Measurements from ENCODE around the gene PCBP3.

The PCBP3 gene

GRCh38 chr21:45862543-45863207 is 219.2 kb downstream of the PCBP3 start:
- DNase-seq (ENCODE audit: low read depth in 1 of 2, low spot score in 1 of 2), result no peak
- no peak for TF ChIP-seq SPI1 (IDR thresholded peaks at IDR 0.05; ENCODE audit: borderline replicate concordance, low read depth)
- TF ChIP-seq REST (IDR thresholded peaks at IDR 0.05; ENCODE audit: insufficient replicate concordance, low read depth), result no peak
- no peak for TF ChIP-seq CTCF (IDR thresholded peaks at IDR 0.05; ENCODE audit: insufficient read depth, low read length)
- no peak for TF ChIP-seq POLR2AphosphoS5 (IDR thresholded peaks at IDR 0.05; ENCODE audit: low read depth)
- TF ChIP-seq GABPA (IDR thresholded peaks at IDR 0.05; ENCODE audit: low read depth), result no peak
- no peak overlapping the region for H3K4me3 ChIP-seq (replicated peaks; ENCODE audit: insufficient read depth, low read length)
- H3K27ac ChIP-seq (replicated peaks), result no peak overlapping the region
- H3K27me3 ChIP-seq (ENCODE audit: insufficient read depth, poor library complexity, severe bottlenecking), result peaks cover 3% of the 10 kb centered on the region

GRCh38 chr21:45863267-45863666 is 219.7 kb downstream of the PCBP3 start:
- TF ChIP-seq SPI1 (IDR thresholded peaks at IDR 0.05; ENCODE audit: borderline replicate concordance, low read depth) (no peak), GABPA (IDR thresholded peaks at IDR 0.05; ENCODE audit: low read depth) (no peak)
- H3K4me3 ChIP-seq (replicated peaks; ENCODE audit: insufficient read depth, low read length), result no peak overlapping the region
- peaks cover 3% of the 10 kb centered on the region for H3K27me3 ChIP-seq (ENCODE audit: insufficient read depth, poor library complexity, severe bottlenecking)
- H3K27ac ChIP-seq (replicated peaks), result no peak overlapping the region
- DNase-seq (ENCODE audit: low read depth in 1 of 2, low spot score in 1 of 2), result no peak

GRCh38 chr21:45863751-45864150 is 220.2 kb downstream of the PCBP3 start:
- Histone ChIP-seq H3K27ac (replicated peaks) (no peak overlapping the region), H3K27me3 (ENCODE audit: insufficient read depth, poor library complexity, severe bottlenecking) (peaks cover 3% of the 10 kb centered on the region), H3K4me3 (replicated peaks; ENCODE audit: insufficient read depth, low read length) (no peak overlapping the region)
- DNase-seq (ENCODE audit: low read depth in 1 of 2, low spot score in 1 of 2), result no peak
- no peak for TF ChIP-seq REST (IDR thresholded peaks at IDR 0.05; ENCODE audit: insufficient replicate concordance, low read depth)
- no peak for TF ChIP-seq POLR2AphosphoS5 (IDR thresholded peaks at IDR 0.05; ENCODE audit: low read depth)
- TF ChIP-seq SPI1 (IDR thresholded peaks at IDR 0.05; ENCODE audit: borderline replicate concordance, low read depth), result no peak
- TF ChIP-seq CTCF (IDR thresholded peaks at IDR 0.05; ENCODE audit: insufficient read depth, low read length), result no peak
- no peak for TF ChIP-seq GABPA (IDR thresholded peaks at IDR 0.05; ENCODE audit: low read depth)

- H3K27me3 ChIP-seq (ENCODE audit: insufficient read depth, poor library complexity, severe bottlenecking), result peaks cover 3% of the 10 kb centered on the region
- H3K27ac ChIP-seq (replicated peaks), result no peak overlapping the region
- H3K4me3 ChIP-seq (replicated peaks; ENCODE audit: insufficient read depth, low read length), result no peak overlapping the region
- TF ChIP-seq REST (IDR thresholded peaks at IDR 0.05; ENCODE audit: insufficient replicate concordance, low read depth) (no peak), GABPA (IDR thresholded peaks at IDR 0.05; ENCODE audit: low read depth) (no peak), CTCF (IDR thresholded peaks at IDR 0.05; ENCODE audit: insufficient read depth, low read length) (no peak), POLR2AphosphoS5 (IDR thresholded peaks at IDR 0.05; ENCODE audit: low read depth) (no peak), SPI1 (IDR thresholded peaks at IDR 0.05; ENCODE audit: borderline replicate concordance, low read depth) (no peak)
- DNase-seq (ENCODE audit: low read depth in 1 of 2, low spot score in 1 of 2), result no peak
Observed at GRCh38 chr21:45864436-45864835, 220.9 kb downstream of the PCBP3 start.
